Activated T-cell treated with anti-CD3 and anti-CD28 coated beads, Interleukin-2, amount 50 U/mL, for 72 hours (primary cell): ENCODE results near the gene NLN. TPM values are rescaled to one million over a fixed set of nuclear protein-coding genes. Genes with fewer than 3 reads are reported as not detected.
"Not testable (repeated sequence)": the region's sequence is repeated elsewhere in the genome, so short reads cannot be mapped to it uniquely, and the experiment has no call there.

Experiments
- ATAC-seq, 2 donors: fragments of 150-1000 bp; cut with Tn5 transposase; replicated peaks in 1 of 2; 2 replicates each; pipeline ENCODE4 v1.10.0; 2021; ENCODE audit warnings: moderate library complexity in 2 of 2, mild to moderate bottlenecking in 1 of 2
- DNase-seq, 2 donors: peaks; one replicate each; pipeline ENCODE4 v3.0.0; 2021 to 2022; ENCODE audit warnings: mixed read lengths in 1 of 2
- H3K27ac Mint-ChIP-seq: one replicate; pipeline ENCODE4 v1.8.0; 2022; ENCODE audit warnings: mild to moderate bottlenecking, moderate library complexity, mixed read lengths
- H3K27me3 Mint-ChIP-seq: one replicate; pipeline ENCODE4 v1.8.0; 2022; ENCODE audit warnings: low read depth, mixed read lengths
- H3K36me3 Mint-ChIP-seq, 2 donors: one replicate each; pipeline ENCODE4 v1.8.0; 2022; ENCODE audit warnings: mixed read lengths in 2 of 2, mild to moderate bottlenecking in 1 of 2; ENCODE audit not compliant: insufficient read depth in 2 of 2
- H3K4me1 Mint-ChIP-seq: one replicate; pipeline ENCODE4 v1.8.0; 2022; ENCODE audit warnings: low read depth, mixed read lengths
- H3K4me3 Mint-ChIP-seq, 2 donors: one replicate each; pipeline ENCODE4 v1.8.0; 2022; ENCODE audit warnings: mild to moderate bottlenecking in 2 of 2, mixed read lengths in 2 of 2, moderate library complexity in 2 of 2
- H3K9me3 Mint-ChIP-seq, 2 donors: one replicate each; pipeline ENCODE4 v1.8.0; 2022; ENCODE audit warnings: mixed read lengths in 2 of 2
- total RNA-seq, 2 donors: library from RNA; stranded (reverse); gene quantifications; one replicate each; pipeline ENCODE4 v1.2.3, GENCODE V29; 2022

The NLN gene
- total RNA-seq, 2 donors from 2014 or later, result 7.3 to 17.0 TPM

GRCh38 chr5:65708145-65708544, 13.9 kb upstream of the NLN start:
- Mint-ChIP-seq H3K9me3 (no peaks in the 10 kb centered on the region), H3K27me3 (no peaks in the 10 kb centered on the region), H3K36me3 (peaks cover 2 to 3% of the 10 kb centered on the region in 2 donors), H3K27ac (no peak overlapping the region), H3K4me3 (no peak overlapping the region), H3K4me1 (no peaks in the 10 kb centered on the region)
- DNase-seq, result no peak
- ATAC-seq, result no peak

- H3K27me3 Mint-ChIP-seq, result no peaks in the 10 kb centered on the region
Measured at GRCh38 chr5:65718576-65719310, 3.3 kb upstream of the NLN start.

GRCh38 chr5:65721050-65721719, 820 bp upstream of the NLN start:
- H3K36me3 Mint-ChIP-seq, result peaks cover 6% of the 10 kb centered on the region in 2 donors
- no peaks in the 10 kb centered on the region for H3K27me3 Mint-ChIP-seq
- H3K4me3 Mint-ChIP-seq, result peak overlapping the region; percentile 89 to 92
- peak overlapping the region; percentile 97 for H3K27ac Mint-ChIP-seq
- DNase-seq (peak; percentile 11 to 26), ATAC-seq (peak; percentile 2 to 39)
- peaks cover 27% of the 10 kb centered on the region for H3K4me1 Mint-ChIP-seq
- H3K9me3 Mint-ChIP-seq, result no peaks in the 10 kb centered on the region

More at GRCh38 chr5:65718576-65719310, 3.3 kb upstream of the NLN start:
- Mint-ChIP-seq H3K27ac (peak overlapping the region; percentile 43), H3K4me3 (peak overlapping the region; percentile 89 to 92), H3K4me1 (peaks cover 32% of the 10 kb centered on the region), H3K9me3 (no peaks in the 10 kb centered on the region), H3K36me3 (peaks cover 6 to 10% of the 10 kb centered on the region in 2 donors)
- no peak for ATAC-seq
- no peak for DNase-seq

GRCh38 chr5:65722575-65723403, 784 bp downstream of the NLN start:
- Mint-ChIP-seq H3K27me3 (no peaks in the 10 kb centered on the region), H3K9me3 (no peaks in the 10 kb centered on the region), H3K4me1 (peaks cover 27% of the 10 kb centered on the region), H3K36me3 (peaks cover 6% of the 10 kb centered on the region in 2 donors), H3K4me3 (peak overlapping the region; percentile 92 to 97), H3K27ac (peak overlapping the region; percentile 57)
- DNase-seq (peak in 1 of 2 donors; percentile 3), ATAC-seq (no peak)

- DNase-seq, result no peak
- no peak overlapping the region for H3K4me3 Mint-ChIP-seq
- H3K27me3 Mint-ChIP-seq, result no peaks in the 10 kb centered on the region
- peaks cover 16% of the 10 kb centered on the region for H3K4me1 Mint-ChIP-seq
- H3K27ac Mint-ChIP-seq, result no peak overlapping the region
- peaks cover 2 to 4% of the 10 kb centered on the region in 2 donors for H3K36me3 Mint-ChIP-seq
- ATAC-seq, result no peak
- no peaks in the 10 kb centered on the region for H3K9me3 Mint-ChIP-seq
Measured at GRCh38 chr5:65727491-65728156, 5.6 kb downstream of the NLN start.

- H3K36me3 Mint-ChIP-seq, result no peaks in the 10 kb centered on the region
- ATAC-seq (no peak), DNase-seq (no peak)
- no peak overlapping the region for H3K27ac Mint-ChIP-seq
- H3K9me3 Mint-ChIP-seq, result no peaks in the 10 kb centered on the region
- no peaks in the 10 kb centered on the region for H3K27me3 Mint-ChIP-seq
- peaks cover 10% of the 10 kb centered on the region for H3K4me1 Mint-ChIP-seq
- H3K4me3 Mint-ChIP-seq, result no peak overlapping the region
Measured at GRCh38 chr5:65728218-65728617, 6.2 kb downstream of the NLN start.

- Mint-ChIP-seq H3K36me3 (no peaks in the 10 kb centered on the region), H3K4me1 (peaks cover 5% of the 10 kb centered on the region), H3K4me3 (no peak overlapping the region), H3K27me3 (no peaks in the 10 kb centered on the region), H3K9me3 (no peaks in the 10 kb centered on the region), H3K27ac (no peak overlapping the region)
- ATAC-seq (no peak), DNase-seq (no peak)
Measured at GRCh38 chr5:65730910-65731309, 8.9 kb downstream of the NLN start.

GRCh38 chr5:65732046-65732445, 10.0 kb downstream of the NLN start:
- not testable (repeated sequence) for H3K27me3 Mint-ChIP-seq, ATAC-seq, H3K27ac Mint-ChIP-seq, DNase-seq, H3K4me3 Mint-ChIP-seq, H3K4me1 Mint-ChIP-seq, H3K36me3 Mint-ChIP-seq, H3K9me3 Mint-ChIP-seq

- H3K36me3 Mint-ChIP-seq, DNase-seq, H3K9me3 Mint-ChIP-seq, H3K4me3 Mint-ChIP-seq, H3K27ac Mint-ChIP-seq, H3K4me1 Mint-ChIP-seq, H3K27me3 Mint-ChIP-seq: not testable (repeated sequence)
- peak in 1 of 2 donors; percentile 30 for ATAC-seq
Measured at GRCh38 chr5:65734196-65734775, 12.3 kb downstream of the NLN start.

- H3K27ac Mint-ChIP-seq, result no peak overlapping the region
- H3K4me3 Mint-ChIP-seq, result no peak overlapping the region
- ATAC-seq, result no peak
- no peaks in the 10 kb centered on the region for H3K36me3 Mint-ChIP-seq
- DNase-seq, result no peak
- no peaks in the 10 kb centered on the region for H3K9me3 Mint-ChIP-seq
- no peaks in the 10 kb centered on the region for H3K27me3 Mint-ChIP-seq
- H3K4me1 Mint-ChIP-seq, result peaks cover 7% of the 10 kb centered on the region
Measured at GRCh38 chr5:65734921-65735320, 12.9 kb downstream of the NLN start.

GRCh38 chr5:65736011-65736410, 14.0 kb downstream of the NLN start:
- peaks cover 13% of the 10 kb centered on the region for H3K4me1 Mint-ChIP-seq
- no peak overlapping the region for H3K4me3 Mint-ChIP-seq
- H3K27ac Mint-ChIP-seq, result no peak overlapping the region
- H3K27me3 Mint-ChIP-seq, result no peaks in the 10 kb centered on the region
- no peaks in the 10 kb centered on the region for H3K9me3 Mint-ChIP-seq
- no peaks in the 10 kb centered on the region for H3K36me3 Mint-ChIP-seq
- DNase-seq (no peak), ATAC-seq (no peak)

GRCh38 chr5:65737842-65738241, 15.8 kb downstream of the NLN start:
- Mint-ChIP-seq H3K27me3 (no peaks in the 10 kb centered on the region), H3K4me1 (peaks cover 19% of the 10 kb centered on the region), H3K9me3 (no peaks in the 10 kb centered on the region), H3K36me3 (no peaks in the 10 kb centered on the region), H3K4me3 (no peak overlapping the region), H3K27ac (no peak overlapping the region)
- ATAC-seq (no peak), DNase-seq (no peak)
